GM19468 (cell line): Measurements from ENCODE around the gene MOCS3.

Experiments used
- ATAC-seq: cut with Tn5 transposase; IDR thresholded peaks from one replicate; pipeline ENCODE4 v1.9.1; 2021; ENCODE audit warnings: mild to moderate bottlenecking, moderate library complexity, moderate number of reproducible peaks; ENCODE audit not compliant: unreplicated experiment; ENCODE audit errors: extremely low read depth

Gene MOCS3

GRCh38 chr20:50980071-50980681 lies 21.6 kb downstream of the MOCS3 start:
- ATAC-seq = no peak

GRCh38 chr20:50980851-50981713 lies 22.5 kb downstream of the MOCS3 start:
- no peak for ATAC-seq

GRCh38 chr20:50981714-50982048 lies 23.1 kb downstream of the MOCS3 start:
- no peak for ATAC-seq

GRCh38 chr20:50982363-50982762 lies 23.7 kb downstream of the MOCS3 start:
- no peak for ATAC-seq

GRCh38 chr20:50983321-50983720 lies 24.7 kb downstream of the MOCS3 start:
- no peak for ATAC-seq

GRCh38 chr20:50987493-50988210 lies 29.0 kb downstream of the MOCS3 start:
- ATAC-seq = no peak

DNA sequence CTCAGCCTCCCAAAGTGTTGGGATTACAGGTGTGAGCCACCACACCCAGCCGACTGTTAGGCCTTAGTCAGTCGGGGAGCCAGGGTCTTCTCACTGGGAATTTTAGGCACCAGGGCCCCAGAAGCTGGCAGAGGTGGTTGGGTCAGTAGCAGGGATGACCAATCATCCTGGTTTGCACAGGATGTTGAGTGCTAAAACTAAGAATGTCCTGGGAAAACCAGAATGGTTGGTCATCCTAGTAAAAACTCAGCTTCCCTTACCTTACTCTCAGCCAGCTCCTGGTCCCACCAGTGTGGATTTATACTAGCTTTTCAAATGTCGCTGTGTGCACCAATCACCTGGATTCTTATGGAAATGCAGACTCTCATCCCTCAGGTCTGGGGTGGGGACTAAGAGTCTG lies 32.5 kb downstream of the MOCS3 start:
- no peak for ATAC-seq

GRCh38 chr20:50992336-50992732 lies 33.7 kb downstream of the MOCS3 start:
- no peak for ATAC-seq

DNA sequence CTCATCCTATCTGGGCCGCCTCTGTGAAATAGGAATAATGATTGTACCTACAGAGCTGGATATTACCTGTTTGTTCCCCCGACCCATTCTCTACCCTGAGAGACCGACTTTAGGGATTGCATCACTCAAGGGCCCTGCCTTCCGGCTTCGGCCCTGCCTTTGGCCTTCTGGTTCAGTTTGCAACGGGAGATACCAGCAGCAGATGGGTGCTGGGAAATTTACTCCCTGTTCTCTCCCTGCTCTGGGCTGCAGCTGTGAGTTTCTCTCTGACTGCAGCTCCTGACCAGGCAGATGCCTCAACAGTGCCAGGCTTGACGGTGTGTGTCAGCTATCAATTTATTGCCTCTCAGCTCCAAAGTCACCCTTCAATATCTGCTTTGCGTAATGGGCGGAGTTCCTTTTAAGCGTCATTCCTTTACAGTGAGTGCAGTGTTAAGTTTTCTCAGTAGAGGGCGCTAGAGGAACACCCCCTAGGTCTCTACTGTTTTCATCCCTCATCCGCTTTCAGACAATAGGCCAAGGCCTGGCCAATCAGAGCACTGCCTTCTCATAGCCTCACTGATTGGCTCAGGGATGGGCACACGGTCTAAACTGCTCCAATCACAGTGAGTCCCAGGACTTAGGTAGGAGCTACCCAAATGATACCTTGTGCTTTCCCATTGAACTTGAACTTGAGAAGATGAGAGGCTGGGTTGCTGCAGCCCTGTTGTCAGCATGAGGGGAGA lies 34.3 kb downstream of the MOCS3 start:
- no peak for ATAC-seq

DNA sequence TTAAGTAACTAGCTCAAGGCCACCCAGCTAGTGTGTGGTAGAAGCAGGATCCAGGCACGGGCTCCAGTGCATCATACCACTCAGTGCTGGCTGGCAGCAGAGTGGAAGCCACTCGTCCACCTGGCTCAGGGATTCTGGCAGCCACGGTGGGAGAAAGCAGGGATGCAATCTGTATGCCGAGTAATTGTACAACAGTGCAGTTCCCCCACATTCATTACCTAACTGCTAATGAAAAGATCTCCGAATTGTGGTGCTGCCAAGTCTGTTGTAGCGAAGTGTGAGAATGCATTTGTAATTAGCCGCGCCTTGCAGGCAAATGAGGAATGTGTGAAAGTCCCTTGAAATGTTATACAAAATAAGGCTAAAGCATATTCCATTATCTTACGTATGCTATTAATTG lies 35.3 kb downstream of the MOCS3 start:
- no peak for ATAC-seq

GRCh38 chr20:50995506-50995905 lies 36.9 kb downstream of the MOCS3 start:
- no peak for ATAC-seq

DNA sequence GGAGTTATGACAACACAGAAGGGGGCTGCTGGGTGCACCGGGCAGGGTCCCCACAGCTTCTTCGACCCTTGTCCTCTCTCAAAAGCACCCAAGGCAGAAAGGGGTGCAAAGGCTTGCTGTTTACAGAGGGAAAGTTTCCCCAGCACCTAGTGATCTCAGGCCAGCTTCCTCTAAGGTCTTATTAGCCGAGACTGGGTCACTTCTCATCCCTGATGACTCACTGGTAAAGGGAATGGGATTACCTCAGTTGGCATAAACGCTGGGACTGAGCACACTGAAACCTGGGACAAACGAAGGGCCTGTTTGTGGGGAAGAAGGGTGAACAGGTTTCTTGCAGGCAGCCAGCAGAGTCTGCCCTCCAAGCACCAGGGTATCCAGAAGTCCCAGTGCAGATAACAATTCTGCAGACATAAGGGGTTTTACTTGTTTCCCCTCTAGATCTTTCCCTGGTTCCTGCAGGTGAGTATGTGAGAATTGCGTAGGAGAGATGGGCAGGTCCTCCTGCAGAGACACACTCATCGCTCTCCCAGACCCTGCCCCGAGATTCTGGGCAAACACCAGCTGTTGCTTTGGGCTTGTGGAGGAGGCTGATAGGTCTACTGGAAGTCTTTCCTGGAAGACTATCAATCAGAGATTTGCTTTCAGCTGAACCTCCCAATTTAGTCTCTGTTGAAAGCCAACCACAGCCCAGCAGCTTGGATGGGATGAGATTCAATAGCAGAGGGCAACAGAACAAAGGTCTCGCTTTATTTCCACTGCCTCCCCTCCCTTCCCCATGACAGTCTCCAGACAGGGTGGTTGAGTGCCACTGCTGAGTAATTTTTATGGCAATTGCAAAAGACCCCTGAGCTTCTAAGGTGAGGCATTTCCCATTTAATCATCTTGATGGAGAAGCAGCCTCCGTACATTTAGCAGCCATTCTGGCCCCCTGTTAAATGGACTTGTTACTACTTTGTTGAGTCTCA lies 38.6 kb downstream of the MOCS3 start:
- ATAC-seq = no peak

DNA sequence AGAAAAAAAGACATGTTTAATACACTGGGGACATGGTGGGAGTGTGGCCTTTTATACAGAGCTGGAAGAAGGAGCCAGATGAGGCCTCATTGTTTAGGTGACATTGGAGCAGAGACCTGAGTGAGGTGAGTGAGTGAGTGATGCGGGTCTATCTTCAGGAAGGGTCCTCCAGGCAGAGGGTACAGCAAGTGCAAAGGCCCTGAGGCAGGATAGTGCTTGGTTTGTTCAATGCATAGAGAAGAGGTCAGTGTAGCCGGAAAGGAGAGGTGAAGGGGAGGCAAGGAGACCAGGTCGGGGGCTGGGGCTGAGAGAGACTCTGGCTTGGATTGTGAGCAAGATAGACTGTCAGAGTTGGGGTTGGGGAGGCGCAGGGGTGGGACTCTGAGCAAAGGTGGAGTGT lies 40.7 kb downstream of the MOCS3 start:
- ATAC-seq = no peak

DNA sequence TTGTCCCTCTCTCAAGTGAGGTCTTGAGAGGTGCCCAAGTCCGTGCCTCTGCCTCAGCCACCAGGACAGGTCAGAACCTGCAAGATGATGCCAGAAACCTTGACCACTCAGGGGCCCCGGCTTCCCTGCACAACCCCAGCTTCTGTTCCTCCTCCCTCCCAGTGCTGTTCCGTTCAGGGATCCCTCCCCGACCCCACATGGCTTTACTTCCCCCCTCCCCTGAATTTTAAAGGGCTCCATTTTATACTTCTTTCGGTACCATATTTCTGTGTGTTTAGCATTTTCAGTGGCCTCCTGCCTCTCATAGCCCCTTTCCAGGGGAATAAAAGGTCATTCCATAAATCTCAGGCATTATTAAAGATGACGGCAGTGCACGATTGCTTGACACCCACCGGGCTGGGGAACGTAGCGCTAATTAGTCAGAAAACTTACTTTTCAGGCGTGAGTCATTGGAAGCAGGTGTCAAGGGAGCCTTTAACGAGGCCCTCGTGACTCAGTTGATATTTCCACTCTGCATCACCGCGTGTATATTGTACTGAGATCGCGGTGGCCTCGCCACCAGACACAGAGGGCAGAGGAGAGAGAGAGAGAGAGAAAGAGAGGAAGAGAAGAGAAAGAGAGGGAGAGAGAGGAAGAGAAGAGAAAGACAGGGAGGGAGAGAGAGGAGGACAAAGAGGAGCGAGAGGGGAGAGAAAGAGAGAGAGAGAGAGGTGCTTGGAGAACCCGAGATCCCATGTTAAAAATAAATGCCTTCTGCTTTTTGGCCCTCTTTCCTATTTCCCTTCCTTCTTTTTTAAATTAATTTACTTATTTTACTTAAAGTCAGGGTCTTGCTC lies 43.0 kb downstream of the MOCS3 start:
- no peak for ATAC-seq

- ATAC-seq = no peak
Observed at GRCh38 chr20:51002633-51003032, 44.0 kb downstream of the MOCS3 start.

- no peak for ATAC-seq
Observed at GRCh38 chr20:51003753-51004152, 45.1 kb downstream of the MOCS3 start.

GRCh38 chr20:51004305-51004727 lies 45.7 kb downstream of the MOCS3 start:
- ATAC-seq = no peak

- ATAC-seq = no peak
Observed at GRCh38 chr20:51004781-51005180, 46.2 kb downstream of the MOCS3 start.

- no peak for ATAC-seq
Observed at GRCh38 chr20:51005214-51005613, 46.6 kb downstream of the MOCS3 start.
